ENCODE results near the gene SNAP47.

Gene SNAP47

DNA sequence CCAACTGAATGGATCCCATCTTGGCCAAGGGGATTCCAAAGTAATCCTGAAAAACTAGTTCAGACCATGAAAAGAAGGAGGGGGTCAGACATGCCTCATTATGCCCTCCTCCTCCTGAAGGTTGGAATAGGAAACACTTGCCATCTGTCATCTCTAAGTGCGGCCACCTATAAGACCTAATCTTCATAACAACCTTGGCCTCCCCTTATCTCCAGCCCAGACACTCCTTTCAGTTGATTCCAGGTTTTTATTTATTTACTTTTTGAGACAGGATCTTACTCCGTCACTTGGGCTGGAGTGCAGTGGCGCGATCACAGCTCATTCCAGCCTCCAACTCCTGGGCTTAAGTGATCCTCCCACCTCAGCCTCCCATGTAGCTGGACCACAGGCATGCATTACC lies 19.7 kb downstream of the SNAP47 start:
- no peak for DNase-seq (ENCODE audit: low spot score)
- TF ChIP-seq, protein P1, sequence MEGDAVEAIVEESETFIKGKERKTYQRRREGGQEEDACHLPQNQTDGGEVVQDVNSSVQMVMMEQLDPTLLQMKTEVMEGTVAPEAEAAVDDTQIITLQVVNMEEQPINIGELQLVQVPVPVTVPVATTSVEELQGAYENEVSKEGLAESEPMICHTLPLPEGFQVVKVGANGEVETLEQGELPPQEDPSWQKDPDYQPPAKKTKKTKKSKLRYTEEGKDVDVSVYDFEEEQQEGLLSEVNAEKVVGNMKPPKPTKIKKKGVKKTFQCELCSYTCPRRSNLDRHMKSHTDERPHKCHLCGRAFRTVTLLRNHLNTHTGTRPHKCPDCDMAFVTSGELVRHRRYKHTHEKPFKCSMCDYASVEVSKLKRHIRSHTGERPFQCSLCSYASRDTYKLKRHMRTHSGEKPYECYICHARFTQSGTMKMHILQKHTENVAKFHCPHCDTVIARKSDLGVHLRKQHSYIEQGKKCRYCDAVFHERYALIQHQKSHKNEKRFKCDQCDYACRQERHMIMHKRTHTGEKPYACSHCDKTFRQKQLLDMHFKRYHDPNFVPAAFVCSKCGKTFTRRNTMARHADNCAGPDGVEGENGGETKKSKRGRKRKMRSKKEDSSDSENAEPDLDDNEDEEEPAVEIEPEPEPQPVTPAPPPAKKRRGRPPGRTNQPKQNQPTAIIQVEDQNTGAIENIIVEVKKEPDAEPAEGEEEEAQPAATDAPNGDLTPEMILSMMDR (IDR thresholded peaks at IDR 0.05; ENCODE audit: extremely low read depth, missing control alignments), result no peak

DNA sequence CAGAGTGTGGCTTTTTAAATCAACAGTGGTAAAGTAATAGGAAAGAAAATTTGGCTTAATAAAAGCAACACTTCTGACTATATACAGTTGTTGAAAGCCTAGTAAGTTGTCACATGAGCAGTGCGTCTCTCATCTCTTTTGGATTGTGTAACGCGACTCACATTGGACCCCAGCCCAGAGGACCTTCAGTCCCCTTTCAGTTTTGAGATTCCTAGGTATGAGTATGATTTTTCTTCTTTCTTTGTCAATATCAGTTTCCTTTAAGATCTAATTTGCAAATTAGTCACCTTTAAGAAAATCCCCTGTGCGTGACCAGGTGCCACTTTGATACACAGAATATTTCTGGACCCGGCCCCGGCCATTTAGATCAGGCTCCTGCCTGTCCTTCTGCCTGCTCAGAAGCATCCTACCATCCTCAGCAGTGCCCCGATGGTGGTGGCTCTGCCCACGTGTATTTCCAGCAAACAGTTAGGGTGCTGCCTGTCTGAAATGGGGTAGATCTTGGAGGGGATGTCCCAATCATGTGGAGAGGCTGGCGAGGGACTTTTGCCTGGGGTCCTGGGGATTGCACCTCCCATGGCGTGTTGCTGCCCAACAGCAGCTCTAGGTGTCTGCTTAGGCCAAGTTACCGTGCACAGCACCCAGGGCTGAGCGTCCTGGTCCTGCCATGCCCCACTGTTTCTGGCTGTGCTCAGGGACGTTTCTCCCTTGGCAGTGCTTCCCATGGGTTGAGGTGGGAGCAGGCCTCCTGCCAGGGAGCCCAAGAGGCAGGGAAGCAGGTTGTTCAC lies 21.1 kb downstream of the SNAP47 start:
- peak; percentile 25 for DNase-seq (ENCODE audit: low spot score)
- TF ChIP-seq, protein P1 (IDR thresholded peaks at IDR 0.05; ENCODE audit: extremely low read depth, missing control alignments), result no peak

DNA sequence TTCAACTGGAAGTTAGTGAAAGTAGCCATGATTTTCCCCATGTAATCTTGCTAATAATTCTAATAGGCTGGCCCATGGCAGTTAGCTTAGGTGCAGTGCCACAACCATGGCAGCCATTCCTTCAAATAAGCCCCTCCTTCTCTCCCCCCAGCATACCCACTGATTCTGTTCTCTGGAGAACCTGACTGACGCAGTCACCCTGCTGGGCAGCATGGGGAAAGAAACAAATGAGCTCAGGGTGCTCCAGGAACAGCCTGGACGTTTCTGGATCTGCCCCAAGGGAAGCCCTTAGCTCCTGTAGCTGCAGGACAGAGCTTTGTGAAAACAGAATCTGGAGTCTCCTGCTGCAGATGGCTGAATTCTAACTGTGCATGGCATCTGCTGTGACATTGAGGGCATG lies 22.5 kb downstream of the SNAP47 start:
- TF ChIP-seq, protein P1 (IDR thresholded peaks at IDR 0.05; ENCODE audit: extremely low read depth, missing control alignments), result no peak
- no peak for DNase-seq (ENCODE audit: low spot score)

DNA sequence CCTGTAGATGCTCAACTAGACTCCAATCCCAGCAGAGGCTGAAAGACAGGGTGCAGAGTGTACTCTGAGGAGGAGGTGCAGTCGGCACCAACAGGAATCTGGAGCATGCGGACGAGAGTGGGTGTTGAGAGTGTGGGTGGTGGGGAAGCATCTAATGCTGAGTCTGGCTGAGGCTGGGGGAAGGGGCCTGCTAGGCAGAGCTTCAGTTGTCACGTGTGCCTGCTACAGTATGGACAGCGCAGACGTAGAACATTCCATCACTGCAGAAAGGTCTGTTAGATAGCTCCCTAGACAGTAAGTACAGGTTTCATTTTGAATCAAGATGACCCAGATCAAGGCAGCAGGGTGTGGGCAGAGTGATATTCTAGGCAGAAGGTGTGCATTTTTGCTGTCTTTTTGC lies 23.1 kb downstream of the SNAP47 start:
- DNase-seq (ENCODE audit: low spot score), result peak; percentile 46
- TF ChIP-seq, protein P1 (IDR thresholded peaks at IDR 0.05; ENCODE audit: extremely low read depth, missing control alignments), result no peak

DNA sequence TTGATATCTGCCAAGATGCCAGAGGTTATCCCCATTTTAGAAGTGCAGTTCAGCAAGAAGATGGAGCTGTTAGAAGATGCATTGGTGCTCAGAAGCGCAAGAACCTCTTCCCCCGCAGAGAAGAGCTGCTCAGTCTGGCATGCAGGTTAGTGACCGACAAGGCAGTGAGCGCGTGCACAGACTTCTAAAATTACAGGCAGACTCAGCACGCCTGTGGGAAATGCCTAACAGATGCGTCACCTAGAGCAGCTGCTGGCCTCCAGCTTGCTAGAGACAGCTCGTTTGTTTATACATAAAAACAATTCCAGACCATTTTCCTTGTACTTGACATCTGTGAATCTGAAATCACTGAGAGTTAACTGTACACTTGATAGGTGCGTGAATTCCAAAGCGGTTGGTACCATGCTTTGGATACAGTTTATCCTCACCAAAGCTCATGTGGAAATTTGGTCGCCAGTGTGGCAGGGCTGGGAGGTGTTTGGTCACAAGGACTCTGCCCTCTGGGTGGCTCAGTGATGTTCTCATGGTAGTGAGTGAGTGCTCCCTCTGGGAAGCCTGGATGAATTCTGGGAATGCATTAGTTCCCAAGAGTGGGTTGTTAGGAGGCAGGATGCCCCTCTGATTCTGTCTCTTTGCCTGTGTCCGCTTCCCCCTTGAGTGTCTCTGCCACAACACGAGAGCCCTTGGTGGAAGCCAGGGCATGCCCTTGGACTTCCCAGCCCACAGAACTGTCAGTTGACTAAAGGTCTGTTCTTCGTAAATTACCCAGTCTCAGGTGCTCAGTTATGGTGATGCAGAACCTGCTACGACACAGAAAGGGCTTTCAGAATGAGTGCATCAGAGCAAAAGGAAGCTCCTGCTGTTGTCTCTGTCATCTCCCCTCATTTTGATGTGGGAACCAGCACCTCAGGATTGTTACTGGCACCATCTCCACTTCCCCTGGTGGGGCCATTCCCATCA lies 24.4 kb downstream of the SNAP47 start:
- TF ChIP-seq, protein P1 (IDR thresholded peaks at IDR 0.05; ENCODE audit: extremely low read depth, missing control alignments), result no peak
- no peak for DNase-seq (ENCODE audit: low spot score)

DNA sequence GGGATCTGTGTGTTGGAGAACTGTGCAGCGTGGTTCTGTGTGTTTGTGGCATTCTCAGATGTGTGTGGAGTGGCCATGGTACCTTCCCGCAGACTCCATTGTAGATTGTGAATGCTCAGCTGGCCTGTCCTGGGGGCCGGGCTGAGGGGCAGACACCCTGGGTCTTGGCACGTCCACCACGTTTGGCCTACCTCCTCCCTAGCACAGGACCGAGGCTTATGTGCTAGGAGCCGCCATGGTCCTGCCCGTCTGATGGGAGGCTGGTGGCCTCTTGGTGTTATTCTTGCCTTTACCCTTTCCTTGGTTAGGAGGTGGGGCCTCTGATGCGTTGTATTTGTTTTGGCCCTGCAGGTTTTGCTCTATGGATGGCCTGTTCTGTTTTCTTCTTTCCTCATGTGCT lies 25.1 kb downstream of the SNAP47 start:
- DNase-seq (ENCODE audit: low spot score), result no peak
- TF ChIP-seq, protein P1 (IDR thresholded peaks at IDR 0.05; ENCODE audit: extremely low read depth, missing control alignments), result no peak
